Neural progenitor cell (in vitro differentiated cells): ENCODE data around the gene ERC2. TPM values are rescaled to one million over a fixed set of nuclear protein-coding genes. Genes with fewer than 3 reads are reported as not detected.

Source experiments
- DNase-seq: peaks from one replicate; pipeline ENCODE4 v3.0.0-alpha.2; 2016; ENCODE audit warnings: low spot score
- H2AFZ ChIP-seq: fragments of 200-600 bp; sonication (generic); replicated peaks from 2 replicates; pipeline ENCODE4 v1.6.1; 2016; ENCODE audit warnings: antibody characterized with exemption
- H3F3A ChIP-seq: fragments of 200-600 bp; sonication (generic); 2 replicates; pipeline ENCODE4 v1.6.1; 2016; ENCODE audit warnings: antibody characterized with exemption, low read depth
- H3K27ac ChIP-seq: fragments of 200-600 bp; sonication (generic); 2 replicates; pipeline ENCODE4 v1.5.1; 2016; ENCODE audit warnings: mild to moderate bottlenecking
- H3K27me3 ChIP-seq: fragments of 200-600 bp; sonication (generic); 2 replicates; pipeline ENCODE4 v1.6.1; 2016; ENCODE audit warnings: mild to moderate bottlenecking, moderate library complexity
- H3K36me3 ChIP-seq: fragments of 200-600 bp; sonication (generic); 2 replicates; pipeline ENCODE4 v1.5.1; 2016
- H3K4me1 ChIP-seq: fragments of 200-600 bp; sonication (generic); 2 replicates; pipeline ENCODE4 v1.6.1; 2016; ENCODE audit warnings: mixed run types
- H3K4me2 ChIP-seq: fragments of 200-600 bp; sonication (generic); 2 replicates; pipeline ENCODE4 v1.6.1; 2016
- H3K4me3 ChIP-seq: fragments of 200-600 bp; sonication (generic); 2 replicates; pipeline ENCODE4 v1.5.1; 2016
- H3K79me2 ChIP-seq: fragments of 200-600 bp; sonication (generic); 2 replicates; pipeline ENCODE4 v1.6.1; 2016; ENCODE audit warnings: low read depth
- H3K9ac ChIP-seq: fragments of 200-600 bp; sonication (generic); 2 replicates; pipeline ENCODE4 v1.6.1; 2016
- H3K9me3 ChIP-seq: fragments of 200-600 bp; sonication (generic); 2 replicates; pipeline ENCODE4 v1.5.1; 2016; ENCODE audit warnings: low read depth
- H4K20me1 ChIP-seq: fragments of 200-600 bp; sonication (generic); 2 replicates; pipeline ENCODE4 v1.6.1; 2016; ENCODE audit warnings: low read depth
- H3K27ac Mint-ChIP-seq: 3 replicates; pipeline ENCODE4 v1.8.0; 2021; ENCODE audit warnings: mixed read lengths
- H3K27me3 Mint-ChIP-seq: 2 replicates; pipeline ENCODE4 v1.8.0; 2022; ENCODE audit warnings: low read depth, mild to moderate bottlenecking, inconsistent platforms, moderate library complexity, mixed read lengths; ENCODE audit not compliant: insufficient read depth
- H3K36me3 Mint-ChIP-seq: 3 replicates; pipeline ENCODE4 v1.8.0; 2021; ENCODE audit warnings: mixed read lengths
- H3K4me1 Mint-ChIP-seq: 3 replicates; pipeline ENCODE4 v1.8.0; 2021; ENCODE audit warnings: mixed read lengths
- H3K4me3 Mint-ChIP-seq: 3 replicates; pipeline ENCODE4 v1.8.0; 2021; ENCODE audit warnings: mild to moderate bottlenecking, moderate library complexity, mixed read lengths
- H3K9me3 Mint-ChIP-seq: 3 replicates; pipeline ENCODE4 v1.8.0; 2020; ENCODE audit warnings: mixed read lengths
- CTCF ChIP-seq: fragments of 200-600 bp; sonication (generic); IDR thresholded peaks from 2 replicates; pipeline ENCODE4 v1.5.1; 2017; ENCODE audit warnings: antibody characterized with exemption, mild to moderate bottlenecking
- EZH2 ChIP-seq: fragments of 200-600 bp; sonication (generic); IDR thresholded peaks from 2 replicates; pipeline ENCODE4 v1.6.1; 2017; ENCODE audit warnings: antibody characterized with exemption, mild to moderate bottlenecking, moderate library complexity
- EZH2phosphoT487 ChIP-seq: fragments of 200-600 bp; sonication (generic); IDR thresholded peaks from 2 replicates; pipeline ENCODE4 v1.6.1; 2017; ENCODE audit warnings: antibody characterized with exemption
- total RNA-seq: library from RNA; depleted of rRNA; stranded (reverse); fragments of >200 nt; gene quantifications from 2 replicates; pipeline ENCODE4 v1.2.3, GENCODE V29; 2015; ENCODE audit warnings: low replicate concordance

Gene ERC2
- total RNA-seq, 1 donor from 2014 or later: 24.8 TPM

DNA sequence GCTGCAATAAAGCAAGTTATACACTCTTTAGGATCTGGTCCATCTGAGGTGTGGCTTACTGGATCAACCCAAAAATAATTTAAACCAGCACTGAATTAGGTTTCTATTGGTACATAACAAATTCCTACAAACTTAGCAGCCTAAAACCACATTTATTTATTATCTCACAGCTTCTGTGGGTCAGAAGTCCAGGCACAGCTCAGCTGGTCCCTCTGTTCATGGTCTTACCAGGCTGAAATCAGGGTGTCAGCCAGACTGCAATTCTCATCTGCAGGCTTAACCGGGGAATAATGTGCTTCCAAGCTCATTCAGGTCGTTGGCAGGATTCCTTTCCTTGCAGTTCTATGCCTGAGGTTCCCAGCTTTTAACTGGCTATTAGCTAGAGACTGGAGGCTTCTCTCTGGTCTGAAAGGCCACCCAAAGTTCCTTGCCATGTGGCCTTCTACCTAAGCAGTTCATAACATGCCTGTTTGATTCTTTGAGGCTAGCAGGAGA lies 503.7 kb downstream of the ERC2 start:
- H3K27ac ChIP-seq: no peak overlapping the region
- H3K4me2 ChIP-seq: no peak overlapping the region
- Mint-ChIP-seq H3K4me3 (no peak overlapping the region), H3K27me3 (peaks cover 2% of the 10 kb centered on the region), H3K4me1 (peaks cover 9% of the 10 kb centered on the region), H3K36me3 (no peaks in the 10 kb centered on the region), H3K9me3 (peaks cover 3% of the 10 kb centered on the region), H3K27ac (no peak overlapping the region)
- H3F3A ChIP-seq: peaks cover 3% of the 10 kb centered on the region
- no peak overlapping the region for H3K9ac ChIP-seq
- TF ChIP-seq EZH2 (no peak), EZH2phosphoT487 (no peak), CTCF (no peak)
- no peak overlapping the region for H3K4me3 ChIP-seq
- H4K20me1 ChIP-seq: no peaks in the 10 kb centered on the region
- no peak overlapping the region for H2AFZ ChIP-seq
- no peaks in the 10 kb centered on the region for H3K27me3 ChIP-seq
- H3K36me3 ChIP-seq: no peaks in the 10 kb centered on the region
- no peaks in the 10 kb centered on the region for H3K4me1 ChIP-seq
- H3K79me2 ChIP-seq: no peaks in the 10 kb centered on the region
- DNase-seq: no peak
- no peaks in the 10 kb centered on the region for H3K9me3 ChIP-seq

DNA sequence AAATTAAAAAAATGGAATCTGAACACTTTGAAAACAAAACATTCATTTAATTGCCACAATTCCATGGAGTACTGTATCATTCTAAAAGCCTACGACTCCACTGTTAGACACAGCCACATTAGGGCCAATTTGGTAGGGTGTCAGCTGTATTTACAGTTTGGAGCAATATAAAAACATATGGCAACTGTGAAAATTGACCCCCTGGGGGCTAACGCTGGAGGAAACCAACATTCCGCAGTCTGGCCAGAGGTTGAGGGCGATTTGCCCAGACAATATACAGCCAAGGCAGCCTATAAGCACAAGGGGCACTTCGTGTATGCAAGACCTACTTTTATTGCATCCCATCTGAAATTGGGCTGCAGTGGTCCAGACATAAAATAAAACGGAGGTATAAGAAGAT lies 504.7 kb downstream of the ERC2 start:
- H3K9ac ChIP-seq: no peak overlapping the region
- no peaks in the 10 kb centered on the region for H4K20me1 ChIP-seq
- peaks cover 3% of the 10 kb centered on the region for H3K9me3 Mint-ChIP-seq
- no peak overlapping the region for H3K27ac ChIP-seq
- no peaks in the 10 kb centered on the region for H3K36me3 ChIP-seq
- no peak overlapping the region for H3K4me2 ChIP-seq
- H3F3A ChIP-seq: peaks cover 3% of the 10 kb centered on the region
- no peaks in the 10 kb centered on the region for H3K9me3 ChIP-seq
- H3K4me1 ChIP-seq: no peaks in the 10 kb centered on the region
- no peak overlapping the region for H3K4me3 ChIP-seq
- H3K79me2 ChIP-seq: no peaks in the 10 kb centered on the region
- H3K4me1 Mint-ChIP-seq: peaks cover 9% of the 10 kb centered on the region
- no peaks in the 10 kb centered on the region for H3K36me3 Mint-ChIP-seq
- DNase-seq: no peak
- H3K27ac Mint-ChIP-seq: no peak overlapping the region
- H3K4me3 Mint-ChIP-seq: no peak overlapping the region
- H3K27me3 ChIP-seq: no peaks in the 10 kb centered on the region
- TF ChIP-seq CTCF (no peak), EZH2 (no peak), EZH2phosphoT487 (no peak)
- no peak overlapping the region for H2AFZ ChIP-seq
- peaks cover 2% of the 10 kb centered on the region for H3K27me3 Mint-ChIP-seq

DNA sequence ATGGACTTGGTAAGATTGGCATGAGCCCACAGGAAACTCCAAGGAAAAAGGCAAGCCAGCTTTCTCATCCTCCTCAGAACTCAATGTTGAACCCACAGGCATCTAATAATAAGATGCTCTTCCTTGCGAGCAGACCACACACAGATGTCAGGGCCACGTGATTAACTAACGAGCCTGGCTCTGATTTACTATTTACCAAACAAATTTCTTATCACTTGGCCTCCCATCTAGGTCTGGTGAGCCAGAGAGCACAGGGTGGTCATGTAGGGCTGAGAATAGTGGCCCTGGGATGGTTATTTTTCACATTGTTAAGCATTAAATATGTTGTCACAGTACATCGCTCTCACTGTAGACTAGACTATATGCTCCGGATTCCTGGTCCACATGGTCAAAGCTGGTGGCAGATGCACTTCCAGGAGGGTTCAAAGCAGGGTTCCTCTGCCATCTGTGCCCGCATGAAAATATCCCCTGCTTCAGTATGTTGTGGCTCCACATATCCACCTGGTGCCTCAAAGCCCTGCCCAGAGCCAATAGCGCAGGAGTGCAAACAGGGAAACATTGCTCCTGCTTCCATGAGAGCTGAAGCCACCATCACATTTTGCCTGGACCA lies 508.7 kb downstream of the ERC2 start:
- DNase-seq: no peak
- Histone ChIP-seq H3K27me3 (no peaks in the 10 kb centered on the region), H3K4me1 (no peaks in the 10 kb centered on the region), H3K9me3 (no peaks in the 10 kb centered on the region), H3K36me3 (no peaks in the 10 kb centered on the region), H3K4me3 (no peak overlapping the region), H4K20me1 (no peaks in the 10 kb centered on the region), H3K4me2 (no peak overlapping the region), H3K27ac (no peak overlapping the region), H3K79me2 (no peaks in the 10 kb centered on the region), H2AFZ (no peak overlapping the region), H3F3A (peaks cover 2% of the 10 kb centered on the region), H3K9ac (no peak overlapping the region)
- Mint-ChIP-seq H3K4me1 (no peaks in the 10 kb centered on the region), H3K36me3 (no peaks in the 10 kb centered on the region), H3K27ac (no peak overlapping the region), H3K4me3 (no peak overlapping the region), H3K27me3 (peaks cover 2% of the 10 kb centered on the region), H3K9me3 (peaks cover 3% of the 10 kb centered on the region)
- TF ChIP-seq CTCF: no peak
- TF ChIP-seq EZH2phosphoT487: no peak
